GM18868 (cell line): ENCODE results near the gene PPP1R13L.

ENCODE experiments used
- ATAC-seq: cut with Tn5 transposase; IDR thresholded peaks from one replicate; pipeline ENCODE4 v1.9.1; 2021; ENCODE audit warnings: mild to moderate bottlenecking, moderate library complexity; ENCODE audit not compliant: unreplicated experiment

Gene PPP1R13L

DNA sequence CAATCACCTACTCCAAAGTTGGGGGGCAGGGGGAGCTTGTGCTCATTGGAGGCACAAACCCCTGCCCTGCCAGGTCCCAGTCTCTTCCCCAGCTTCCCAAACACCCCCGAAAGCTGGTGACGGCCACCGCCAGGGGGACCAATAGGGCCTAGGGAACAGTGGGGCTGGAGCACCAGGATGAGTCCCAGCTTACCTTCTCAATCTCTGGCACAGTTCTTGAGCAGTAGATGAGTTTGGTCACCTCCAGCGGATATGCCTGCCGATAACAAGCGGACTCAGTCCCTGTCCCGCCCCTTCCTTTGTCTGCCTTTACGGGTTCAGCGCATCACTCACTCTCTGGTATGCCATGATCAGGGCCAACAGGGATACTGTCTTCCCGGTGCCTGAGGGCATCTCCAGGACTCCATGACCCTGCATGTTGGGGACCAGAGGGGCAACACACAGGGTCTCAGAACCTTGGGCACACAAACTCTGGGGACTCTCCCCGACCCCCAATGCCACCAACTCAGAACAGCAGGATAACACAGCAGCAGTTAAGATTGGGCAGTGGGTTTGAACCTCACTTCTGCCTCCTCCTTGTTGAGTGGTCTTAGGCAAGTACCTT, 36.0 kb downstream of the PPP1R13L start:
- ATAC-seq: no peak

DNA sequence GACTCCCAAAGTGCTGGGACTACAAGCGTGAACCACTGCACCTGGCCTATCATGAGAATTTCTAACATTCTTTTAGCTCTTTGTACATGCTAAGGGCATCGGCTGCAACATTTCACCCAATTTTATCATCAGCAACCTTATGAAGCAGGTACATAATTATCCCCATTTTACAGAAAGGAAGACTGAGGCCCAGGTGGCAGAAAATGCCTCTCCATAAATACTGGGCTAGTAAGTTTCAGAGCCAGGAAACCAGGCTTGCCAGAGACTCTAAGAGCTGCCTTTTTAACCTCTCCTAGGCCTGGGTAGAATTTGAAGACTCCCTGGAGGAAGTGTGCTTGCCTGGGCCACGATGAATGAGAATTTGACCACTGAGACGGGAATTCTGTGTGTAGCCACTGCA, 36.7 kb downstream of the PPP1R13L start:
- ATAC-seq: no peak

DNA sequence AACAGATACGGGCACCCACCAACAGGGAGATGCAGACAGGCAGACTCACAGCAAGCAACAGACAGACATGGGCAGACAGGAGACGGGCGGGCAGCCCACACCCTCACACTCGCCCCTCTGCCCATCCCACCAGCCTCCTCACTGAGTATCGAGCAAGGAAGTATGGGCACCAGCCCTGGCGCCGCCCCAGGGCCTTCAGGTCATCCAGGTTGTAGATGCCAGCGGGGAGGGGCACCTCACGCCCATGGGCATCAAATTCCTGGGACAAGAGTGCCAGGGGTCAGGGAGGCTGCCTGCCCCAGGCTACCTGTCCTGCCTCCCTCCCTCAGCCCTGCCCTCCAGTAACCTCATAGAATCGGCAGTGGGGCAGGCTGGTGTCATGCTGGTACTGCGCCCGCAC, 40.2 kb downstream of the PPP1R13L start:
- ATAC-seq: no peak

DNA sequence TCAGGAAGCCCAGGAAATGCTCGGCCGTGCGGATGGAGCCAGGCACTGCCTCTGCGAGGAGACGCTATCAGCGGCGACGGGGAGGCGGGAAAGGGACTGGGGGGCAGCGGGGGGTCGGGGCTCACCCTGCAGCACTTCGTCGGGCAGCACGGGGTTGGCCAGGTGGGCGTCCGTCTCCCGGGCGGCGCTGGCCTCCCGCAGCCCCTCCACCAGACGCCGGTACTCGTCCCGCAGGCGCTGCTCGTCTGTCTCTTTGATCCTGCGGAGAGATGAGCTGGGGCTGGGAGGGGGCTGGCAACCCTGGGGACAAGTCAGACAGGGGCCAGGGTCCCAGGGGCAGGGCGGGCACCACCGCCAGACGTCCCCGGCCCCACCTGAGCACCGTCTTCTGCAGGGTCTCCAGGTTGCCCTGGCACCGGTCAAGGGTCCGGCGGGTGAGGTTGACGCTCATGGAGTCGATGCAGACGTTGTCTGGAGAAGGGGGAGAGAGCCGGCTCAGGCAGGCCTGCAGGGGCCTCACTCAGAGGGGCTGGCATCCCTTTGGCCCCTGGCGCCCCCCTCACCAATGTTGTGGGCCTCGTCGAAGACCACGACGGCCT, 40.9 kb downstream of the PPP1R13L start:
- ATAC-seq: no peak

DNA sequence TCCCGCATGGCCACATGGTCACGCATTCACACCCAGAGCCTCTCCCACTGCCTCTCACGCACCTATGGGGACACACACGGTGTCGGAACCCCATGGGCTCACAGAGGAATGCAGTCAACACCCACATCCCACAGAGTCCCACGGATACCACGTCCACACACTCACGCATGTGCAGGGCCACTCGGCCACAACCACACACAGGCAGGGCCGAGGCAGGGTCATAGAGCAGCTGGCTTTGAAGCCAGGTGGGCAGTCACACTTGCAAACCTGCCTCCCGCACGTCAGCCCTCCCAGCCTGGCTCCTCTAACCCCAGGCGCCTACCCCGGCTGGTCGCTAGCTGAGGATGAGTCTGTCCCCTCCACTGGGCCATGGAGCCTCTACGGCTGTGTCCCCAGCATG, 42.6 kb downstream of the PPP1R13L start:
- ATAC-seq: no peak

DNA sequence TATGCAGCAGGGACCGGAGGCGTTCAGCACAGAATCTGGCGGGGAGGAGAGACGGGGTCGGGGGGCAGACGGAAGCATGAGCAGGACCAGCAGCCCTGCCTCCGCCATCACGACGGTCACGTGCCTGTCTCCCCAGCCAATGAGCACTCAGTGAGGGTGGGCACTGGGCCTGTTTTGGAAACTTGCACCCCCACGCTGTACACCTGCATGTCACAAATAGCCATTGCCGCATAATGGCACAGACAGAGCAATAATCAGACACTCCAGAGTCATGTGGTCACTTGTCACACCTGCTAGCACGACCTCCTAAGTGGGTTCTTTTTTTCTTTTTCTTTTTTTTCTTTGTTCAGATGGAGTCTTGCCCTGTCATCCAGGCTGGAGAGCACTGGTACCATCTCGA, 43.3 kb downstream of the PPP1R13L start:
- no peak for ATAC-seq

DNA sequence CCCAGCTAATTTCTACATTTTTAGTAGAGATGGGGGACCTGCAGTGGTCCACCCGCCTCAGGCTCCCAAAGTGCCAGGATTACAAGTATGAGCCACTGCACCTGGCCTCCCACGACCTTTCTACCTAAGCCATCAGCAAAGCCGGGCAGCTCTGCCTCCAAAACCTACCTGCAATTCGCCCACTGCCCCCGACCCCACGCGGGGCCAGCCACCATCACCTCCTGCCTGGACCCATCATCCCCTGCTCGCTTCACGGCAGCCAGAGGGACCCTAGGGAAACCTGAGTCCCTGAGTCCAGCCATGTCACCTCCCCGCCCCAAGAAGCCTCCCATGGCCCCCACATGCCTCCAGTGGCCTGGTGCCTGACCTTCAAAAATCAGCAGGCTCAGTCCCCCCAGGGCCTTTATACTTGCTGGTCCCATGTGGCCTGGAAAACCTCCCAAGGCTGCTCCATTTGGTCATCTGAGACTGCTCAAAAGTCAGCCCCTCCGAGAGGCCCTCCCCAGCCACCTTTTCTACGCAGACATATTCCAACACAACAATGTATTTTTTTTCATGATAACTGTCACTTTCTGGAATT, 46.6 kb downstream of the PPP1R13L start:
- ATAC-seq: no peak

DNA sequence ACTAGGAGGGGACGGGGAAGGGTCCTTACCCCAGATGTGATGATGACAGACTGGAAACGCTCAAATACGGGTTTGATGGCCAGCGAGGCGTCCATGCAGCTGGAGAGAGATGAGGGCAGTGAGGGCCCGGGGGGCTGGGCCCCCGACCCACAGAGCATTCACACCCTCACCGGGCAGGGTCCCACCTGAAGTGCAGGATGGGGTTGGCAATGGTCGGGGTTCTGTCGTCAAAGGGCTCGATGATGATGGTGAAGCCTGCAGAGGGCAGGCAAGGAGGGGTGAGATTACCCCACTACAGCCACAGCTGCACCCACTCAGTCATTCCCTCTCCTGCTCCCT, 47.5 kb downstream of the PPP1R13L start:
- no peak for ATAC-seq

DNA sequence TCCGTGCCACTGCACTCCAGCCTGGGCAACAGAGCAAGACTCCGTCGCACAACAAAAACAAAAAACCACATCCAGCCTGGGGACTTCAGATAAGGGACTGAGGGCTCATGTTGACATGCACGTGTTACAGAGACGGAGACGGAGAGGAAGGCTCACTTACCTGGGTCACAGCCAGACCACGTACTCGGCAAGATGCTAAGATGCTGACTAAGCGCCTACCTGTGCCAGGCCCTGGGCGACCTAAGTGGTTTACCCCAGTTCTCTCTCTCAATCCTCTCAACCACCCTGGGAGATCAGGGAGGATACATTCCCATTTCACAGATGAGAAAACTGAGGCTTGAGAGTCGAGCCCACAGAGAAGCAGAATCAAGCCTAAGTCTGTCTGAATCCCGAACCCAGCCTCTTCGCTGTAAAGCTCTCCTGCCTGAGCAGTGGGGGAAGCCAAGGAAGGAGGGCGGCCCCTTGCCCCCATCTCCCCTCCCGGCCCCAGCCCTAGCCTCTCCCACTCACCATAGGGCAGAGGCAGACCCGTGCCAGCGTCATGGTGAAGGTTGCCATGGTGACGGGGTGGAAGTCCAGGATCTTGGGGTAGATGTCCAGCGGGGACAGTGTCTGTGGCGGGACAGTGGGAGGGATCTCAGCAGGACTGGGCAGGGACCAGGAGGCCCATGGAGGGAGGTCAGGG, 48.0 kb downstream of the PPP1R13L start:
- no peak for ATAC-seq

DNA sequence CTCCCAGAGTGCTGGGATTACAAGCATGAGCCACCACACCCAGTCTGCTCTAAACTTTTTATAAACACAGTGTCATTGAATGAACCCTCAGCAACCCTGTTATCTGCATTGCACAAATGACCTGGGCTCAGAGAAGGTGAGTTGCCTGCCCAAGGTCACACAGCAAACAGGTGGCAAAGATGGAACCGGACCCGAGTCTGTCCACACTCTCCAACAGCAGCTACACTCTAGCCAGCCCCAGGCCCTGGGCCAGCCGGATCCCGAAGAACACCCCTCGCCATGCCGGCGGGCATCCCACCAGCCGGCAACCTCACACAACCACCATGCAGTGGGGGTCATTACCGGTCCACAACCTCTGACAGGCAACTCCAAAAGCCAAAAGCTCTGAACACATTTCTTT, 49.0 kb downstream of the PPP1R13L start:
- ATAC-seq: no peak

DNA sequence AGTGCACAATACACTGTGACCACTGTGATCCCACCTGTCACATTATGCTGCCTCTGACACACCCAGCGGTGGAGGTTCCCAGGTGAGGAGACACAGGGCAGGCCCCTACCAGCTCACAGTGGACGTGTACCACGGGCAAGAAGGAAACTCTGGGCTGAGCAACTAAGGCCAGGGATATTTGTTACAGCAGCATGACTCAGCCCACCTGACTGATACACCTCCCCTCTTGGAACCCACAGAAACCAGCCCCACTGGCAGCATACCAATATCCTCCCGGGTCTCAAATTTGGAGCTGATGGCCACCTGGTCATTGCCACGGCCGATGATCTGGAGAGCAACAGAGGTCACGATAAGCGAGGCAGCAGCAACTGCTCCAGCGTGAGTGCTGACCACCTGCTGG, 49.5 kb downstream of the PPP1R13L start:
- ATAC-seq: no peak

DNA sequence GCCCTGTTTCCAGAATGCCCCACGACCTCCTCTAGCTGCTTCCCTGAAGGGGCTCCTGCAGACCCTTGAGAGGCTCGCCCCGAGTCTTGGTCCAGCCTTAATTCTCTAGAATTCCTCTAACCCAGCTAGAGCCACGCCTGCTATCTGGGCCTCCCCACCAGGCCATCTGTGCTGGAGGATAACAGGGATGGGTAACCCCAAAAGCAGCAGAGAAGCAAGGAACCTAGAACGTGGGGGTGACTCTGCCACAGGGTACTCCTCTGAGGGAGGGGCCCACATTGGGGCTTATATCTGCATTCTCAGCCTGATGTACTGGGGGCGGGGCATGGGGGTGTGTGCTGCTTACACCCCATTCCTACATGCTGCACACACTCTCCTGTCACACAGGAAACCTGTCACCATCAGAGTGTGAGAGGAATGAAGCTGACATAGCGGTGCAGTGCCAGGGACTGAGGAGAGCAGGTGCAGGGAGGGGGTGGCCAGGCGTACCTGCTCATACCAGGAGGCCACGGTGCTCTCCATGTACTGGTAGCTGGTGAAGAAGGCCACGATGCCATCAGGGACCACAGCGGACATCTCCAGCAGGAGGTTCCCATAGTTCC, 50.5 kb downstream of the PPP1R13L start:
- ATAC-seq: no peak

DNA sequence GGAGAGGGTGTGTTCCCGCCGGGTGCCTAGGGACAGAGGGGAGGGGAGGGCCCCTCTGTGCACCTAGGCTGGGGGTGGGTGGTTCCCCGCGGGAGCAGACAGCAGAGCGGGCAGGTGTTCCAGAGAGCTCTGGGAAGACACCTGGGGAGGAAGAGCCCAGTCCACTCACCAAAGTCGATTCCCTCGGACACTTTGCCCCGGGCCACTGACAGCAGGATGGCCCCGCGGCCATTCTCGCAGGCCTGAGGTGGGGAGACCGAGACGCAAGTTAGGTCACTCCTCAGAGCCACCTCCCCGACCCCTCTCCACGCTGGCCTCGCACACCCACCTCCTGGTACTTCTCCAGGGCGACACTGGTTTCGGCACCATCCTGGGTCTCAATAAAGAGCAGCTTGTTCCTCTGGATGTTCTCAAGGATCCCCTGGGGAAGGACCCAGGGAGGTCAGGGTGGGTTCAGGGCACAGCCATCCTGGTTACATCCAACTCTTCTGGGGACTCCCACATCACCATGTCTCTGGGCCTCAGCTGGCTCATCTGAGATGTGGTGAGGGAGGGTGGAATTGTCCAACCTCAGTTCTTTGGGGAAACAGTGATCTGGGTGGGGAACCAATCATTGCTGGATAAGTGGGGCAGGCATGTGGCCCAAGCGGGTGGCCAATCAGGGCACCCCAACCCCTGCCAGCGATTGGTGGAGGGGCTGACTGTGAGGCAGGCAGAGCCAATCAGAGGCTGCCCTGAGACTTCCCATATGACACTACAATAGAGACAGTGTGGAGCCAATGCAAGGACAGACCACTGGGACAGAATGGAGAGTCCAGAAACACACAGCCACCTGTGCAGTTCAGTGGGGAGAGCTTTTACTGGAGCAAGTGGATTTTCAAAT, 51.7 kb downstream of the PPP1R13L start:
- ATAC-seq: no peak

DNA sequence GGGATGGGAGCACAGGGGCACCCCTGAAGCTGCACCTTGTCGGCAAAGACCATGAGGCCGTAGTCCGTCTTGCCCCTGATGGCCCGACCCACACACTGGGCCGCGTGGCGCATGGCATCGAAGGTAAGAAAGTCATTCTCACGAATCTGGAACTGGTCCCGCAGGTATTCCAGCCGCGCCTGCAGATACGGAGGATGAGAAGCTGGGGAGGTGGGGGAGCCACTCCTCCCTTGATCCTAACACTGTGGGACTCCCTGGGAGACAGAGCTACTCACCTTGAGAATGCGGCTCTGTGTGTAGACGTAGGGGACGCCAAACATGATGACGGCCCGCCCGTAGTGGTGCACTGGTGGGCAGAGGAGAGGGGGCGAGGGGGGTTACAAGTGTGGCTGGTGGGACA, 52.4 kb downstream of the PPP1R13L start:
- ATAC-seq: no peak

DNA sequence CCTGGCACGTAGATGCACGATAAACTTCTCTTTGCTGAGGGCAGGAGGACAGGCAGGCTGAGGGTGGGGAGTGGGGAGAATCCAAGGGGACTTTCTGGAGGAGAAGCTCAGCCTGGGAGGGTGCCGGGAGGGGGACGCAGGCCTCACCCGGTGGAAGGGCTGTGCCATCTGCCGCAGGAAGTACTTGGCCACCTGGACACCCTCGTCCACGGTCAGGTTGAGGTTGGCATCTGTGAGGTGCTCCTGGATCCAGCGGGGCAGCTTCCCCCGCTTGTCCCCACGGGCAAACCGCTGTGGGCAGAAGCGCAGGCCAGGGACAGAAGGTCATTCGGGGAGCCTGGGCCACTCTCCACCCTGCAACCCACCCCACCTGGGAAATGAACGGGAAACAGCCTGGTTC, 52.8 kb downstream of the PPP1R13L start:
- ATAC-seq: no peak

DNA sequence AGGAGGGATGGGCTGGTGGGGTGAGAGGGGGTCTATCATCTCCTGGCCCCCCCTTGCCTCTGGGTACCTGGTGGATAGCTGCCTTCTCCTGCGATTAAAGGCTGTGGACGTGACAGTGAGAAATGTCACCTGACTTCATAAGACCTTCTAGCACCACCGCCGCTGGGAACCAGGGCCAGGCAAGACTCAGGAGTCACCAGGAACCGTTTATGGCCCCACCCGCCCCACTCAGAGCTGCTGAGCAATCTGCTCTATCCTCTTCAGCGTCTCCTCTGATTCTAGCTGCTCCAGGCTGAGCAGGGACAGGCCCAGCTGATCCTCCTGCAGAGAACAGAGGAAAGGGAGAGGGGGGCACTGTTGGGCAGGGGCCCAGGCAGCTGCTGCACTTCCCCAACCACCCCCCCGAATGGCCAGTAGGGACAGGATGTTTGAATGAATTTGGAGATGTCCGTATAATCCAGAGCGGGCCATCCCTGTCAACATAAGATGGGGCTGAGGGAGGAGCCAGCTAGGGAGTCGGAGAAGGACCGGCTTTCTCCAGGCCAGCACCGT, 53.4 kb downstream of the PPP1R13L start:
- no peak for ATAC-seq

DNA sequence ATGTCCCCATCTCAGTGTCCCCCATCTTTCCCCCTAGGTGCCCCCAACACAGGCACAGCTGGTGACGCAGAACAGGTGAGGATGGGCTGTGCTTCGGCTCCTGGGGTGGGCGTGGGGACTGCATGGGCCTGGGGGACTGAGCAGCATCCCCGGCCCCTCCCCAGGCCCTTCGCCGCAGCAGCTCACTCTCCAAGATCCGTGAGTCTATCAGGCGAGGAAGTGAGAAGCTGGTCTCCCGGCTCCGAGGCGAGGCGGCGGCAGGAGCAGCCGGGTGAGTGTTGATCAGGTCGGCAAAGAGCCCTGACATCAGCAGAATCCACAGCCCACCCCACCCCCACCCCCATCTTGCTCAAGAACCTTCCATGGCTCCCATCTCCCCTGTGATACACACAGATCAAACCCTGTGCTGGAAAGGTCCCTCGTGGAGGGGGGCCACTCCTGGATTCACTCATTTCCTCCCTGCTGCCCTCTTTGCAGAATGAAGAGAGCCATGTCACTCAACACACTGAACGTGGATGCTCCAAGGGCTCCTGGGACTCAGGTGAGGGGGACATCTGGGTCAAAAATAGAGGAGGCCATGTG, 54.3 kb downstream of the PPP1R13L start:
- ATAC-seq: no peak

DNA sequence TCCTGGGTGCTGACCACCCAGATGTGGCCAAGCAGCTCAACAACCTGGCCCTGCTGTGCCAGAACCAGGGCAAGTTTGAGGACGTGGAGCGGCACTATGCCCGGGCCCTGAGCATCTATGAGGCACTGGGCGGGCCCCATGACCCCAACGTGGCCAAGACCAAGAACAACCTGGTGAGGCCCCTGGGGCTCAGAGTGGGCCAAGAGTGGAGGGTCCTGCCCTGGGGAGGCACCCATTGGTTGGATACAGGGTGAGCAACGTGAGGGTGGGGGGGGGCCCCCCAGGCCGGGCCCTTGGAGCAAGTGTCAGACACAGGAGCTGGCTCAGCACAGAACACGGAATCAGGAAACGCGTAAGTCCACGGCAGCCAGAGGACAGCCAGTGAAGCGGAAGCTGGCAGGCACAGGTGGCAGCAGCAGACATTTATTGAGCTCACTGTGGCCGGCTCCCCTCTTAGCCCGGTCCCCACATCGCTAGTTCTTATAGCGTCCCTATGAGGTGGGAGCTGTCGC, 55.4 kb downstream of the PPP1R13L start:
- ATAC-seq: no peak

DNA sequence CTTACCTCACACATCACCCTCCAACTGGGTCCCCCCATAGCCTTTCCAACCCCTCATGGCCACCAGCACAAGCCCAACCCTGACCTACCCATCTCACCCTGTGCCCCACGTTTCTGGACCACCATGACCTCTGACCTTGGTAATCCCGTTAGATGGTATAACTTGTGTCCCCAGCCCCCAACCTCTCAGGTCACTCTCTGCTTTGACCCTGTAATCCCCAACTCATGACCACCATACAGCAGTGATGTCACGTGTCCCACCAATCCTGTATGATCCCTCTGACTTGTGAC, 55.8 kb downstream of the PPP1R13L start:
- ATAC-seq: no peak

DNA sequence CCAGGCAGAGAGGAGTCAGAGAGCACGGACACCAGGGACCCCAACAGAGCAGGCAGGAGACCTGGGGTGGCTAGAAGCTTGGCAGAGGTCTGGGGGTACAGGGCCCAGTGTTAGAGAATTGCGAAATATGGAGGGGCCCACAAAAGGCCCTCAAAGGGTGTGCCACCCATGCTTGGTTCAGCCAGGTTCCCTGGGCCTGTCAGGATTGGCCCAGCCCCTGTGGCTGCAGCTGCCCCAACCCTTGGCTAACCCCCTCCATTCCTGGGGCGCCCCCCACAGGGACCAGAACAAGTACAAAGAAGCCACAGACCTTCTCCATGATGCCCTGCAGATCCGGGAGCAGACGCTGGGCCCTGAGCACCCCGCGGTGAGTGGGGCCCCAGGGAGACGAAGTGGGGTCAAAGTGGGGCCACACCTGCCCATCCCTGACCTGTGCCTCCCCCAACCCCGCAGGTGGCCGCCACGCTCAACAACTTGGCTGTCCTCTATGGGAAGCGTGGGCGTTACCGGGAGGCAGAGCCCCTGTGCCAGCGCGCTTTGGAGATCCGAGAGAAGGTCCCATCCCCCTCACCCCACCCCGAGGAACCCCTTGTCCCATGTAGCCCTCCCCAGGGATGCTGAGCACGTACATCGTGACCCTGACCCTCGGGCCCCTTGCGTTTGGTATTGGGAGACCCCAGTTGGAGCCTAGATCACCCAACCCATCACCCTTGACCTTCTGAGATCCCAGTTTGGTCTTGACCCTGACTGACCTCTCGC, 56.3 kb downstream of the PPP1R13L start:
- ATAC-seq: no peak
